GM19438 (cell line): ENCODE results near the gene FUT3.
"Not testable (repeated sequence)": the region's sequence is repeated elsewhere in the genome, so short reads cannot be mapped to it uniquely, and the experiment has no call there.

Experiments
- ATAC-seq: cut with Tn5 transposase; IDR thresholded peaks from one replicate; pipeline ENCODE4 v1.9.1; 2021; ENCODE audit warnings: low read depth; ENCODE audit not compliant: unreplicated experiment

The FUT3 gene

DNA sequence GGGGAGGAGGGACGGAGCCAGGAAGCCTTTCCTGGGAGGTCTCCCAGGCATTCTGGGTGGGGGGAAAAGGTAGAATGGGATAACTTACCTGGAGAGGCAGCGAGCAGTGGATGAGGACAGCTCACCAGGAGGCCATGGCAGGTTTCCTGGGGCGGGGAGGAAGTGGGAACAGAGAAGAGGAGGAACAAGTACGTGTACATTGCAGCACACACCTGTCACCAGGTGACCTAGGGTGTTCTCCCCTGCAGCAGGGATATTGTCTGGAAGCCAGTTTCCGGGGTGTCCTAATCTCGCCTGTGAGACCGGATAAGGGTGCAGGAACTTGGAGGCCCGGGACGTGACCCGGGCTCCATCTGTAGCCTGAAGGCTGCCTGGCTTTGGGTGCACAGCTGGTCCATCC lies at the start of gene FUT3:
Gene FUT3 (minus strand): TSS at position 148 of the 400 bp plus-strand sequence.
- no peak for ATAC-seq

DNA sequence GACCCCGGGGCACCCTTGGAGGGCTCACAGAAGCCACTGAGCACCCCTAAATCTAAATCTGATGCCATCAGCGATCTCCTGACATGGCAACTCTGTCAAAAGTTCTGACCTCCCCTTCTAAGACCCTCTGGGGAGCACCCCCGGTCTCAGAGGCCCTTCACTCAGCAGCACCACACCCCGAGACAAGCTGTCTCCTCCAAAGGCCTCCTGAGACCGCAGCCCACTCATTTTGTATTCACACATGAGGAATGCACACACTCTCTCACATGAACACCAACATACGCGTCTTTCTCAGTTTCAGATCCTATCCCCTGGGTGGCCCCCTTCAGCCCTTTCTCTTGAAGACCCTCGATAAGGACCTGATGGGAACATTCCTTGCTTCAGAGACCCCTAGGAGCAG lies 49.7 kb upstream of the FUT3 start:
- no peak for ATAC-seq

DNA sequence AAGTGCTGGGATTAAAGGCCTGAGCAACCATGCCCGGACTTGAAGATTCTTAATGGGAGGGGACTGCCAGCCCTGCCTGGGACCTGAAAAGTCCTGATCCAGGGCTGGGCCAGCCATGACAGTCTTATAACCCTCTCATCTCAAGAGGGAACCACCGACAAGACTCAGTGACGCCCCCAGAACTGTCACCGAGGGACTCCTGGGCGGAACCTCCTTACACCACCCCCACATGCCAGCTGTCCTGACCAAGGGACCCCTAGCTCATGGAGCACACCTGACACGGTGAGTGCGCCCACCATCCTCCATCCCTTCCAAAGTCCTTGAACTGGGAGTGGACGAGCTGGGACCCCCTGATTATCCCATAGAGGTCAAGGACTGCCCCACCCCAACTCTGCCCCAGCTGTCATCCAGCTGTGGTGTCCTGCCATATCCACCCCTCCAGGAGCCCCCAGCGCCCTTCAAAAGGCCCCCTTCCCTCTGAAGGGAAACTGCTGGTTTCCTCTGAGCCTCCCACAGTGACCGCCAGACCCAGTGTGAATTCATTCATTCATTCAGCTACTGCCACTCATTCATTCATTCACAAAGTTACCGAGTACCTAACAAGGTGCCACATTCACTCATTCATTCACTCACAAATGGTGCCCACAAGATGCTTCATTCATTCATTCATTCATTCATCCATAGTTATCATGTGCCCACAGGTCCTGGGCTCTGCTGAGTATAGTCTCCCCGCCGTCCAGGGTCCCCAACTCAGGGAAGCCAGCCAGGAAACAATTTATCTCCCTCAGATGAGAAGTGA lies 48.7 kb upstream of the FUT3 start:
- no peak for ATAC-seq

DNA sequence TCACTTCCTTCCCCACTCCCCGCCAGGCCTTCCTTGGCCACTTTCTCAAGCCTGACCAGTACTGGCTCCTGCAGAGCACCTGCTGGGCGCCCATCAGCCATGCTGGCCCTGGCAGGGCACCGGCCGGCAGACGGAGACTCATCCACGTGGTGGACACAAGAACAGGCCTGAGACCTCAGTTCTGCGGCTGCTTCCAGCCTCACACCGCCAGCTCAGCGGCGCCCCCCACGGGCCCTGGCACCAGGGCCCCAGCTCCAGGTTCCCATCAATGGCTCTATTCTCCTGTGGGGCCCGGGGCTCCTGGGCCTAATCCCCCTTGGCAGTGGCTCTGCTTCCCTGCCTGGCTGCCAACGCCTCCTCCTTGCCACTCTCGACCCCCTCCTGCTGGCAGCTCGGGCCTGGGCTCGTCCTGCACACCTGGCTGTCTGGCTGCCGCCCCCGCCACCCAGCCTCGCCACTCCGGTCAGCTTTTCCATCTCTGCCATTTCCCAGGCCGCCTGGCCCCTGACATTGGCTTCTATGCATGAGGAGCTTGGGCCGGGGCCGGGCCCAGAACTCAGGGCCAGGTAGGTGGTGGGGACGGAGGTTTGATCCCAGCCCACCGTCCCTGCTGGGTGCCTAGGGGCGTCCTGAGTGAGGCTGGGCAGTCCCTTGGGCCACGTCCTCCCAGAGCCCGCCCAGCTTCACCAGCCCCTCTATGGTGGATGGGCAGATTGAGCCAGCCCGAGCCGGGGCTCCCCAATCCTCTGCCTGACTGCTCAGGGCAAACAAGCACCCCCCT lies 46.1 kb upstream of the FUT3 start:
- ATAC-seq: no peak

DNA sequence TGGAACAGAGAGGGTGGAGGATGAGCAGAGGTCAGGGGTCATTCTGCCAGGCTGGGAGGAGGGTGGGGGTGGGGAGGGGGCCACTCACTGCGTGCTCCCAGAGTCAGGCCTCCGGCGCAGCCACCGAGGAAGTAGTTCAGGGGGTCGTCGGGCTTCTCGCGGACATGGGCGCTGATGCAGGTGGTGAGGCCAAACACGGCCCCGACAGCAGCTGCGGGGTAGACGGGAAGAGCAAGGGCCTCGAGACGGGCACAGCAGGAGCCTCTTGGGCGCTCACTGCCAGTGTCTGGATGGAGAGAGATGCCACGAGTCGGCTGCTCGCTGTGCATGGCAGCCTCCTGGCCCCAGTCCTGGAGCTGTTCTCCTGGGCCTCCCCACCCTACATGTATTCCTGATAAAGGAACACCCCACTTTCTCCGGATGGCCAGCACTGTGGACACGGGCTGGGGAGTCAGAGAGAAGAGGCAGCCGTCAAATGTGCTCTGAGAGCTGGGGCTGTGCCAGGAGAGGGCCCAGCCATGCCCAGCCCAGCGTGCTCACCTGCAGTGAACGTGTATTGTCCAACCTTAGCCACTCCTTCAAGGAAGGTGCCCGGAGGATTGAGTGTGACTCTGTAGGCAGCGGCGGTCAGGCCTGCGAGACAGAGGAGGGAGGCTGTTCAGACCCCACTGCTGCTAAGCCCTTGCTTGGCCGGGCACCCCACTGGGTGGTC lies 45.3 kb upstream of the FUT3 start:
- no peak for ATAC-seq

DNA sequence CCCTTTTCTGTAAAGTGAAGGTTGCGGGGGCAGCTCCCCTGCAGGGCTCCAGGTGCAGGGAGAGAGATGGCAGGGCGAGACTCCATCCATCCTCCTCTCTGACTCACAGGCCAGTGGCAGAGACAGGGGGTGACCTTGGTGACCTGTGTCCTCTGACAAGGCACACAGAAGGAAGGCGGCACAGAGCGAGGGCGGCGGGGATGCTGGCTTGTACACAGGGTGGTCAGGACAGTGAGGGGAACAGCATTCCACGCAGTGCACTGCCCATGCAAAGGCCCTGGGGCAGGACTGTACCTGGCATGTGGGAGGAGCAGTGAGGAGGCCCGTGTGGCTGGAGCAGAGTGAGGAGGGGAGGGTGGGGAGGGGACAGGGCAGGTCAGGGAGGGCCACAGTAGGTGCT lies 44.6 kb upstream of the FUT3 start:
- no peak for ATAC-seq

DNA sequence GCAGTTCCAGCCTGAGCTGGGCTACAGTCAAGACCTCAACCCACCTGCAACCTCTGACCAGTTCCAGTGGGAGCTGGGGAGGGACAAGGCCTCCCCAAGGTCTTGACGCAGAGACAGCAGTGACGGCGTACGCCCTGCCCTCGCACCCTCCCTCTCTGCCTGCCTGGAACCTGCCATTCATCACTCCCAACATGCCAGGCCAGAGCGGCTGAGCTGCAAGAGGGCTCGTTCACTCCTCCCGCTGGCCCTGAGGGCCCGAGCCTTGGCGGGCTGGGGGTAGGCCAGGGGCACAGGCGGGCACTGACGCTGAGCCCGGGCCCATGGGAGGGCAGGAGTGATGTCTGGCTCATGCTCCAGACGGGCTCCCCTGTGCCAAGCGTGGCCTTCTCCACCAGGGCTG lies 44.2 kb upstream of the FUT3 start:
- ATAC-seq: no peak

DNA sequence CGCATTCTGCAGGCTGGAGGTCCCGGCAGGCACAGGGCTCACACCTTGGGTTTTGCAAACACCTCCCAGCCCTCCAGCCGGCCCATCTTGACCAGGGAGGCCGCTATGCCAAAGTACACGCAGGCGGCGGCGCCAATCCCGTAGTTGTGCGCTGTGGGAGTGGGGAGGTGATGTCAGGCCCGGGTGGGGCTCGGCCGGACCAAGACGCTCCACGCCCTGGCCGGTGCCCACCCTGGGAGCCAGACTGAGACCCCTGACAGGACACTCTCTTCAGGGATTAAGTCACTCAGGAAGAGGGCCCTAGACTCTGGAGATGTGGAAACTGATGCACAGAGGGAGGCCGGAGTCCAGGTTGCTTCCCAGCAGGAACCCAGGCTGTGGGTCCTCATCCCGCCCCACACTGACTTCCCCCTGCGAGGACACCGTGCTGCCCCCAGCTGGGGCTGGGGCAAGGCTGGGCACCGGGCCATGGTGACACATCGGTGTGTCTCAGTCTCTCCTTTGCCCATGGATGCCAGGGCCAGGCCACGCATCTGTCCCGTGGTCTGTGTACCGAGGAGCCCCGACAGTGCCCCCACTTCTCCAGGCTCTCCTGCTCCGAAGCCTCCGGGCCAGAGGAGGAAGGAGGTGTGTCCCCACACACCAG lies 43.6 kb upstream of the FUT3 start:
- no peak for ATAC-seq

DNA sequence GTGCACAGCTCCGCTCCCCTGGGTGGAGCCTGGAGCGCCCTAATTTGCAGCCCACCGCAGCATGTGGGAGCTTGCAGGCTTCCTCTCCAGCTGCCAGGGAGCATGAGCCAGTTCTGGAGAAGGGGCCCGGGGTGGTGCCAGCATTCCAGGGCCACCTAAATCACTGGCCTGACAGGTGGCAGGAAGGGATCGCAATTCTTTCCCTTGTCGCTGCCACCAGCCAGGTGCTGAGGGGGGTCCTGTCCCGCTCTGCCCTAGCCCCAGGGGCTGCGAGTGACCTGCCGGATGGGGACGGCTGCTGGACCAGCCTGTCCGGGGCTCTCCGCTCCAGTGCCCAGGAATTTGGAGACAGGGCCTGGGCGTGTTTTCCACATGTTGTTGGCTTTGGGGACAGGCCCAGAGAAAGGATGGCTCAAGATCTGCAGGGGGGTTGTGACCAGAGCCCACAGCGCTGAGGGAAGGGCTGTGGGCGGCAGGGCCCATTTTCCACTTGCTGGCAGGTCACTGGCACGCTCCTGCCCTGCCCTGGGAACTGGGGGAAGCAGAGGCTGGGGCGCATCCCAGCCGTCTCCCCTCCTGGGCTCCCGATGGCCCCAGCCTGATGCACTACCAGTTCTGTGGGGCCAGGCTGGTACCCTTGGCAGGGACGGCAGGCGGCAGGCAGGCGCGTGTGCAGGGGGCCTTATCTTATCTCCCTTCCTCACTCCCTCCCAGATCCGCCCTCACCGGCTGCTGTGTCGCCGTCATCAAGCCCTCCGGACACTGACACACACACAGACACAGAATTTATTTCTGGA lies 42.9 kb upstream of the FUT3 start:
- no peak for ATAC-seq

DNA sequence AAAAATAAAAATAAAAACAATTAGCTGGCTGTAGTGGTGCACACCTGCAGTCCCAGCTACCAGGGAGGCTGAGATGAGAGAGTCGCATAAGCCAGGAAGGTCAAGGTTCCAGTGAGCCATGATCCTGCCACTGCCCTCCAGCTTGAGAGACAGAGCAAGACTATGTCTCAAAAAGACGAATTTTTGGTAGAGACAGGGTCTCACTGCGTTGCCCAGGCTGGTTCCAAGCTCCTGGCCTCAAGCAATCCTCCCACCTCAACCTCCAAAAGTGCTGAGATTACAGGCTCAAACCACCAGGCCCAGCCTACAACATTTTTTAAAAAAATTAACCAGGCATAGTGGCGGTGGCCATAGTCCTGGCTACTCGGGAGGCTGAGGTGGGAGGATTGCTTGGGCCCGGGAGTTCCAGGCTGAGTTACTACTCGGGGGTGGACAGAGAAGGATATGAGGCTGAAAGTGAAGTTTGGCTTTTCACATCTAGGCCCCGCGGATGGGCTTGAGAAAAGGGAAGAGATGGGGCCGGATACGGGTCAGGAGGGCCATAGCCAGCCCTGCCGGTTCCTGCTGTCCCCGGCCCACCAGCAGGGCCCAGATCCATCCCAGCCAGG lies 42.2 kb upstream of the FUT3 start:
- no peak for ATAC-seq

DNA sequence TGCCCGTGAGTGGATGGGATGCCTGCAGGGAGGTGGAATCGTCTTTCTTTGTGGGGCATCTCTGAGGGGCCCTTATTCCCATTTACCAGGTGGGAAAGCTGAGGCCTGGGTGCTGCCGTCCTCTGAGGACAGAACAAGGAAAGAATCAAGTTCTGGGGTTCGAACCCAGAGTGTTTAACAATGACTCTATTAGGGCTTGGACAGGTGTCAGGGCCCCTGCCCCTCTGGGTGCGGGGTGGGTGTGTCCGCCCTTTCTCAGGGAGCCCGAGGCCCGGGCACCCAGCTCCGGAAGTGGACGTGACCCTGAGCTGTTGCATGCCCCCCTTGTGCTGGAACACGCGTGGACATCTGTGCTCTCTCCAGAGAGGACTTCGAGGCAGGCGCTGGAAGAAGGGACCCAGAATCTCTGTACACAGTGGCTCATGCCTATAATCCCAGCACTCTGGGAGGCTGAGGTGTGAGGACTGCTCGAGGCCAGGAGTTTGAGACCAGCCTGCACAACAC lies 41.6 kb upstream of the FUT3 start:
- ATAC-seq: no peak

DNA sequence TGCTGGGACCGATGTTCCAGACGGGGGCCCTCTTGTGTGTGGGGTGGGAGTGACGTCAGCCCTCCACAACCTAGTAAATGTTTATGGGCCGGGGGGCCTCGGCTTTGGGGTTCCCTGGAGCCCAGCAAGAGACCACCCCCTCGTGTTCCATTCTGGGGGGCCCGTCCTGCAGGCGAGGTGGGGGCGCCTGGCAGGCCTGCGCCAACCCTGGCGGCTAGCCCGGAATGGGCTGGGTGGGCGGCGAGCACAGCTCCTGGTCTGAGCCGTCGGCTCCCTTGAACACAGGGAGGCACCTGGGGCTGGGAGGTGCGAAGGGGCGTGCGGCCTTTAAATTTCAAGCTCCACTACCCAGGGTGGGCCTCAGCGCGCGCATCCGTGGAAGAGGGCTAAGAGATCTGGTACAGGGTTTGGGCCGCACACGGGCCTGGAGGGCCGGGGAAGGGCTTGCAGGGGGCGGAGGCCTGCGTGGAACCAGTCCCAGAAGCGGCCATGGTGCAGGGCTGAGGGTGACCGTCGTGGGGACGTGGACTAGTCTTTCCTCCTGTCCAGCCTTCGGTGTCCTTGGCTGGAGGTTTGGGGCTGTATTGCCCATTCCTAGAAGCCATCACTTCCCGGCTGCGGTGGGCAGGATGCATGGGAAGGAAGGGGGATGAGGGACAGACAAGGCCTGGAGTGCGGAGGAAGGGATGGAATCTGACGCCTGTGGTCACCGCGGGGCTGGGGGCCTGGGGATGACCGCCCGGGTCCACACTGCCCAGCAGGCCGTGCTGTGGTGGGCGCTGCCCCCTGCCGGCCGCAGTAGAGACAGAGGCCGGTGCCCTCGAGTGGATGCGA lies 40.9 kb upstream of the FUT3 start:
- ATAC-seq: no peak

DNA sequence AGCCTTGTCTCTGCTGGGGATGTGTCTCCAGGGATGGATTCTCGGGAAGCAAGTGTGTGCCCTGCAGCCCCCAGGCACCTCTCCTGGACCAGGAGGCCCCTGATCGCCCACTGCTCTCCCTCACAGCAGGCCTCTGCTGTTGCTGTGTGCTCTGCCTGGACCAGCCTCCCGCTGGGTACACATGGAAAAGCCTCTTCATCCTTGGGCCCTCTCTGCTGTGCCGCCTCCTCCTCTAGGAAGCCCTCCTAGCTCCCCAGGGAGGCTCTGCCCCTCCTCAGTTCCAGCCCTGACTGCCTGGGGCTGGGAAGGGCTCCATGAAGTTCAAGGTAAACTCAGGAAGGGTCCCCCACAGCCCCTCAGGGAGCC lies 40.3 kb upstream of the FUT3 start:
- ATAC-seq: no peak

DNA sequence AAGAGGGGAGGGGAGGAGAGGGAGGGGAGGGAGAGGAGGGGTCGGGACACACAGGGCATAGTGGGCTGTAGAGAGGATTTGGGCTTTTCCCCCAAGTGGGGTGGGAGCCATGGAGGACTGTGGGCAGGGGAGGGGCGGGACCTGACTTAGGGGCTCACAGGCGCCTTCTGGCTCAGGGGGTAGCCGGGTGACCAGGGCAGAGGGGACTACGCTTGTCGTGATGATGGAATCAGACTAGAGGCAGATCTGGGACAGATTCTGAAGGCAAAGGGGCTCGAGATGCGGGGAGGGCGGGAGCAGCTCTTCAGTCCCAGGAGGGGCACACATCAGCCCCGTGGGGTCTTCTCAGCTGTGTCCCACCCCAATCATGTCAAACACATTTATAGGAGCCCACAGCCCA lies 38.9 kb upstream of the FUT3 start:
- no peak for ATAC-seq

DNA sequence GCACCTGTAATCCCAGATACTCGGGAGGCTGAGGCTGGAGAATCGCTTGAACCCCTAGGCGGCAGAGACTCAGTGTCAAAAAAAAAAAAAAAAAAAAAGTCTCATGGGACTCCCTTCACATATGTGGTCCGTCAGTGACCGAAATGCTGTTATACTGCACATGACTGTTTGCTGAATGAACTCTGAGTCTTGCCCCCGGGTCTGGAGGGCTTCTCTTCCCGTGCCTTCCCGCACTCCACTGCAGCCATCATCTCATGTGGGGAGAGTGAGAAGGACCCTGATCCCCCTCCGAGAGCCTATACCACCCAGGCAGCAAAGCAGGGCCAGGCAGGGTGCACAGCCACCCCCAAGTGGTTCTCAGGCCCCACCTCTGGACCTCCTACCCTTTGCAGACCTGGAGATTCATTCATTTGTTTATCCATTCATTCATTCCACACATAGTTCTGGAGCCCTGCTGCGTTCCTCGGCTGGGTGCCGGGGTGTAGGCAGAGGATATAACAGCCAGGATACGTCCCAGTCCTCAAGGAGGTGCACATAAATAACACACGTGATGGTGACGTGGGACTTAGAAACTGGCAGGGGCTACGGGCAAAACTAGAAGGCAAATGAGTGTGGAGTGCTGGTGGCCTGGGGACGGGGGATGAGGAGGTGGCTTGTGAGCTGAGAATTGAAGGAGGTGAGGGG lies 38.2 kb upstream of the FUT3 start:
- no peak for ATAC-seq

DNA sequence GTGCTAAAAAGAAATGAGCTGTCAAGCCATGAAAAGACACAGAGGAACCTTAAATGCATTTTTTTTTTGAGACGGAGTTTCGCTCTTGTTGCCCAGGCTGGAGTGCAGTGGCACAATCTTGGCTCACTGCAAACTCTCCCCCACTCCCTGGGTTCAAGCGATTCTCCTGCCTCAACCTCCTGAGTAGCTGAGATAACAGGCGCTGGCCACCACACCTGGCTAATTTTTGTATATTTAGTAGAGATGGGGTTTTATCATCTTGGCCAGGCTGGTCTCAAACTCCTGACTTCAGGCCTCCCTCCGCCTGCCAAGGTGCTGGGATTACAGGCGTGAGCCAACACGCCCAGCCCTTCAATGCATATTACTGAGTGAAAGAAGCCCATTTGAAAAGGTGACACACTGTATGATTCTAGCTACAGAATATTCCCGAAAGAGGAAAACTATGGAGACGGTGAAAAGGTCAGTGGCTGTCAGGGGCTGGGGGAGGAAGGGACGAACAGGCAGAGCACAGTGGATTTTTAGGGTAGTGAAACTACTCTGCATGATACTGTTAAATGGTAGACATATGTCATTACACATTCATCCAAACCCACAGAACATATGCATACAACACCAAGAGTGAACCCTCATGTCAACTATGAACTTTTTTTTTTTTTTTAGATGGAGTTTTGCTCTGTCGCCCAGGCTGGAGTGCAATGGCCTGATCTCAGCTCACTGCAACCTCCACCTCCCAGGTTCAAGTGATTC lies 33.0 kb upstream of the FUT3 start:
- not testable (repeated sequence) for ATAC-seq

DNA sequence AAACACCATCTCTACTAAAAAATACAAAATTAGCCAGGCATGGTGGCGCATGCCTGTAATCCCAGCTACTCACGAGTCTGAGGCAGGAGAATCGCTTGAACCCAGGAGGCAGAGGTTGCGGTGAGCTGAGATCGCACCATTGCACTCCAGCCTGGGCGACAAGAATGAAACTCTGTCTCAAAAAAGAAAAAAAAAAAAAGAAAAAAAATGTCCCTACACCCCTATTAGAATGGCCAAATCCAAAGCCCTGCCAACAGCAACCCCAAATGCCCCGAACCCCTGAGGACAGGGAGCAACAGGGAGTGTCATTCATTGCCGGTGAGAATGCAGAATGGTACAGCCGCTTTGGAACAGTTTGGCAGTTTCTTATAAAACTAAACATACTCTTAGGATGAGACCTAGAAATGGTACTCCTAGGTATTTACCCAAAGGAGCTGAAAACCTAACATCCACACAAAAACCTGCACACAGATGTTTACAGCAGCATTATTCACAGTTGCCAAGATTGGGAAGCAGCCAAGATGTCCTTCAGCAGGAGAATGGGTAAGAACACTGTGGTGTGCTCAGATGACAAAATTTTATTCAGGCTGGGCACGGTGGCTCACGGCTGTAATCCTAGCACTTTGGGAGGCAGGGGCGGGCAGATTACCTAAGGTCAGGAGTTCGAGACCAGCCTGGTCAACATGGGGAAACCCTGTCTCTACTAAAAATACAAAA lies 32.1 kb upstream of the FUT3 start:
- not testable (repeated sequence) for ATAC-seq
